A673 (cell line): ENCODE measurements around the gene SH3BP2. TPM values are rescaled to one million over a fixed set of nuclear protein-coding genes. Genes with fewer than 3 reads are reported as not detected.

Experiments used
- BruUV-seq: library from RNA; stranded (reverse); fragments of 400-500 nt; replicated peaks from 2 replicates; lab custom pipeline; 2021; lab: Mats Ljungman, UMichigan
- CTCF ChIA-PET: fragments of 300-600 bp; sonication (Branson Sonifier 250); formaldehyde crosslinking; loops from one replicate; lab custom pipeline; 2022; ENCODE audit warnings: antibody characterized with exemption; lab: Charles Lee
- POLR2A ChIA-PET: fragments of 300-600 bp; sonication (Branson Sonifier 250); formaldehyde crosslinking; loops from one replicate; lab custom pipeline; 2022; ENCODE audit warnings: antibody characterized with exemption; ENCODE audit not compliant: low non-redundant PET; lab: Charles Lee
- DNase-seq: peaks from one replicate; pipeline ENCODE4 v3.0.0-alpha.2; 2015; ENCODE audit warnings: low spot score
- H3K27ac ChIP-seq: fragments of 200-600 bp; sonication (generic); 2 replicates; pipeline ENCODE4 v1.5.1; 2016; ENCODE audit warnings: mixed run types, low read depth, mild to moderate bottlenecking, mixed read lengths, antibody characterized with exemption, low read length; ENCODE audit not compliant: poor library complexity, severe bottlenecking
- H3K27me3 ChIP-seq: fragments of 200-600 bp; sonication (generic); replicated peaks from 2 replicates; pipeline ENCODE4 v1.6.1; 2017; ENCODE audit warnings: mixed run types, low read depth, mild to moderate bottlenecking, mixed read lengths, antibody characterized with exemption, low read length; ENCODE audit not compliant: insufficient read depth, poor library complexity
- H3K36me3 ChIP-seq: fragments of 200-600 bp; sonication (generic); 2 replicates; pipeline ENCODE4 v1.6.1; 2016; ENCODE audit warnings: mixed run types, mild to moderate bottlenecking, mixed read lengths, antibody characterized with exemption, low read length; ENCODE audit not compliant: insufficient read depth, poor library complexity, severe bottlenecking
- H3K4me1 ChIP-seq: fragments of 200-600 bp; sonication (generic); 2 replicates; pipeline ENCODE4 v1.6.1; 2017; ENCODE audit warnings: mixed run types, mild to moderate bottlenecking, mixed read lengths, antibody characterized with exemption, low read length; ENCODE audit not compliant: insufficient read depth, poor library complexity, severe bottlenecking
- H3K4me3 ChIP-seq: fragments of 200-600 bp; sonication (generic); 2 replicates; pipeline ENCODE4 v1.5.1; 2016; ENCODE audit warnings: low read depth, mixed run types, mild to moderate bottlenecking, mixed read lengths, low read length; ENCODE audit not compliant: poor library complexity, severe bottlenecking
- H3K9me3 ChIP-seq: fragments of 200-600 bp; sonication (generic); 2 replicates; pipeline ENCODE4 v1.6.1; 2016; ENCODE audit warnings: mixed run types, low read depth, mild to moderate bottlenecking, mixed read lengths, antibody characterized with exemption, low read length; ENCODE audit not compliant: poor library complexity, severe bottlenecking
- CTCF ChIP-seq: fragments of 300-800, 200-600 bp; sonication (generic); conservative IDR thresholded peaks from 2 replicates; pipeline ENCODE4 v1.5.1; 2017; ENCODE audit warnings: low read depth, mild to moderate bottlenecking, antibody characterized with exemption, low read length, moderate library complexity, mixed read lengths
- EZH2 ChIP-seq: fragments of 200-600 bp; sonication (generic); IDR thresholded peaks from 2 replicates; pipeline ENCODE4 v1.6.1; 2017; ENCODE audit warnings: borderline replicate concordance, low read depth, mild to moderate bottlenecking, mixed read lengths, antibody characterized with exemption, low read length; ENCODE audit not compliant: poor library complexity, severe bottlenecking
- intact Hi-C: fragments of 100-400 bp; cut with micrococcal nuclease; formaldehyde crosslinking; loops from one replicate; pipeline ENCODE4 v1.10.0; 2022; ENCODE audit not compliant: unreplicated experiment
- total RNA-seq: library from RNA; stranded (reverse); gene quantifications from 2 replicates; pipeline ENCODE4 v1.2.3, GENCODE V29; 2021

SH3BP2 gene
- total RNA-seq, 1 experiment from 2014 or later: 34.4 TPM

DNA sequence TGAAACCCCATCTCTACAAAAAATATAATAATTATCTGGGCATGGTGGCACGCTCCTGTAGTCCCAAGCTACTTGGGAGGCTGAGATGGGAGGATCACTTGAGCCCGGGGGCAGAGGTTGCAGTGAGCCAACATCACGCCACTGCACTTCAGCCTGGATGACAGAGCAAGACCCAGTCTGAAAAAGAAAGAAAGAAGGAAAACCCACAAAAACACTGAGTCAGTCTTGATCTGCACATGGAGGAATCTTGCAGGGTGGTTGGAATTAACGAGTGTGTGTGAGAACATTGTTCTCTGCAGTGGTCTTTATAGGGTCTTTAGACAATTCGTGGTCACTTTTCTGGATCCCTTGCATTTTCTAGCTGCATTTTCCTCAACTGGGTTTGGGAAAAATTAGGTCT lies 74.0 kb downstream of the SH3BP2 start:
- H3K4me3 ChIP-seq: peak overlapping the region; percentile 28
- no peak for TF ChIP-seq EZH2
- no peak for TF ChIP-seq CTCF
- no peaks in the 10 kb centered on the region for H3K9me3 ChIP-seq
- H3K4me1 ChIP-seq: peaks cover 86% of the 10 kb centered on the region
- peak overlapping the region; percentile 72 for H3K27ac ChIP-seq
- BruUV-seq: no TSS peak
- ChIA-PET CTCF (no interaction called here), POLR2A (no interaction called here)
- intact Hi-C loops: no loop called here
- DNase-seq: no peak
- H3K36me3 ChIP-seq: no peaks in the 10 kb centered on the region
- H3K27me3 ChIP-seq: no peaks in the 10 kb centered on the region

- Histone ChIP-seq H3K9me3 (no peaks in the 10 kb centered on the region), H3K36me3 (no peaks in the 10 kb centered on the region), H3K27ac (peak overlapping the region; percentile 72), H3K4me3 (peak overlapping the region; percentile 28), H3K4me1 (peaks cover 81% of the 10 kb centered on the region), H3K27me3 (no peaks in the 10 kb centered on the region)
- DNase-seq: peak; percentile 80
- intact Hi-C loops: no loop called here
- no TSS peak for BruUV-seq
- ChIA-PET CTCF (no interaction called here), POLR2A (interaction anchor here (0.6 kb wide), 1 partner anchor 14 kb away, joined by 6 read pairs; no protein-coding TSS in a partner anchor)
- no peak for TF ChIP-seq EZH2
- TF ChIP-seq CTCF: no peak
These were observed 75.0 kb downstream of the SH3BP2 start for GRCh38 chr4:2867758-2868491.

DNA sequence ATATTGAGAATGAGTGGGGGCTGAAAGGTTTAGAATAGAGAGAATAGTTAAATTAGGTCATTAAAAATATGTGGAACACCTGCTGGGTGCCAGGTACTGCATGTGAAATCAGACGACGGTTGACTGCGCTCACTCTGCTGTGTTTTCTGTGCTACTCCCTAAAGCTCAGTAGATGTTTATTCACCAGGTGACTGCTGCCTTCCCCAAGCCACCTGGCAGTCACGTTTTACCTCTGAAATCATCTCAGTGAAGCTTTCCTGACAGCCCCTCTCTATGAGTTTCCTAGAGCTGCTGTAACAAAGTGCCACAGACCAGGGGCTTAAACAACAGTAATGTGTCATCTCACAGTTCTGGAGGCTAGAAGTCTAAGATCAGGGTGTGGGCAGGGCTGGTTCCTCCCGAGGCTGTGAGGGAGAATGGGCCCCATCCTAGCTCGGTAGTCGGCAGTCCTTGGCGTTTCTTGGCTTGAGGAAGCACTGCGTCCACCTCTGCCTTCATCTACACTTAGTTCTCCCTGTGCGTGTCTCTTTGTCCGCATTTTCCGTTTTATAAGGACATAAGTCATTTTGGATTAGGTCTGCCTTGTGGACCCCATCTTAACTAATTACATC lies 76.1 kb downstream of the SH3BP2 start:
- intact Hi-C loops: no loop called here
- Histone ChIP-seq H3K27ac (peak overlapping the region; percentile 72), H3K4me3 (no peak overlapping the region), H3K4me1 (peaks cover 75% of the 10 kb centered on the region), H3K9me3 (no peaks in the 10 kb centered on the region), H3K36me3 (no peaks in the 10 kb centered on the region), H3K27me3 (no peaks in the 10 kb centered on the region)
- no peak for TF ChIP-seq CTCF
- no peak for TF ChIP-seq EZH2
- ChIA-PET POLR2A (no interaction called here), CTCF (no interaction called here)
- BruUV-seq: no TSS peak
- no peak for DNase-seq
